Fibroblast of lung (primary cell): ENCODE results near the gene SSBP1. TPM values are rescaled to one million over a fixed set of nuclear protein-coding genes. Genes with fewer than 3 reads are reported as not detected.

Experiments
- DNase-seq, 2 donors: peaks; one replicate each; pipeline versions ENCODE4 v3.0.0 to v3.0.0-alpha.2; 2010; ENCODE audit warnings: low read depth in 2 of 2
- H2AFZ ChIP-seq: 2 replicates; pipeline ENCODE4 v1.5.1; 2012; ENCODE audit warnings: low read length, control low read depth, inconsistent platforms
- H3K27ac ChIP-seq: 2 replicates; pipeline ENCODE4 v1.5.1; 2011; ENCODE audit warnings: low read length, control low read depth; ENCODE audit not compliant: insufficient read depth
- H3K27me3 ChIP-seq: 2 replicates; pipeline ENCODE4 v1.5.1; 2011; ENCODE audit warnings: mild to moderate bottlenecking, low read length; ENCODE audit not compliant: control insufficient read depth, insufficient read depth
- H3K36me3 ChIP-seq: 2 replicates; pipeline ENCODE4 v1.5.1; 2011; ENCODE audit warnings: low read length; ENCODE audit not compliant: control insufficient read depth, insufficient read depth
- H3K4me1 ChIP-seq: 2 replicates; pipeline ENCODE4 v1.5.1; 2011; ENCODE audit warnings: low read length; ENCODE audit not compliant: control insufficient read depth, insufficient read depth; ENCODE audit errors: extremely low read depth
- H3K4me2 ChIP-seq: 2 replicates; pipeline ENCODE4 v1.5.1; 2011; ENCODE audit warnings: low read length, control low read depth; ENCODE audit not compliant: insufficient read depth; ENCODE audit errors: extremely low read depth
- H3K4me3 ChIP-seq, 4 experiments: fragments of 200-600 bp in 1 of 4; sonication (generic) in 1 of 4; replicated peaks in 1 of 4; 2 replicates each; pipeline ENCODE4 v1.5.1; 2011 to 2016; ENCODE audit warnings: low read length in 4 of 4, low read depth in 3 of 4, mild to moderate bottlenecking in 3 of 4, control low read depth in 2 of 4, inconsistent platforms in 1 of 4, mixed read lengths in 1 of 4; ENCODE audit not compliant: insufficient read depth in 1 of 4; ENCODE audit errors: control extremely low read depth in 1 of 4
- H3K79me2 ChIP-seq: 2 replicates; pipeline ENCODE4 v1.5.1; 2012; ENCODE audit warnings: mild to moderate bottlenecking, low read length, inconsistent platforms; ENCODE audit not compliant: control insufficient read depth, insufficient read depth
- H3K9ac ChIP-seq: 2 replicates; pipeline ENCODE4 v1.5.1; 2011; ENCODE audit warnings: mild to moderate bottlenecking, low read length, control low read depth; ENCODE audit not compliant: insufficient read depth
- H3K9me3 ChIP-seq: 2 replicates; pipeline ENCODE4 v1.5.1; 2012; ENCODE audit warnings: low read depth, low read length; ENCODE audit not compliant: control insufficient read depth, insufficient read depth
- H4K20me1 ChIP-seq: 2 replicates; pipeline ENCODE4 v1.5.1; 2011; ENCODE audit warnings: low read length; ENCODE audit not compliant: control insufficient read depth, insufficient read depth; ENCODE audit errors: extremely low read depth
- EZH2 ChIP-seq: IDR thresholded peaks from 2 replicates; pipeline ENCODE4 v1.5.1; 2012; ENCODE audit warnings: low read length, control low read depth, mild to moderate bottlenecking; ENCODE audit errors: missing control alignments
- polyA plus RNA-seq, 2 donors: library from polyadenylated mRNA; depleted of rRNA in 1 of 2; stranded (reverse) in 1 of 2; unstranded in 1 of 2; fragments of >200 nt; gene quantifications; 2 replicates each; pipeline ENCODE4 v1.2.1, GENCODE V29; 2011 to 2012; ENCODE audit warnings: missing spikeins in 1 of 2
- total RNA-seq: library from RNA; depleted of rRNA; stranded (reverse); fragments of >200 nt; gene quantifications from 2 replicates; pipeline ENCODE4 v1.2.1, GENCODE V29; 2014
- TF ChIP-seq, protein P1 (sequence below), 2 donors: IDR thresholded peaks in 1 of 2; conservative IDR thresholded peaks in 1 of 2; 1 replicate in 1 of 2; 2 replicates in 1 of 2; pipeline ENCODE4 v1.5.1; 2011 to 2012; ENCODE audit warnings: low read length in 2 of 2, control low read depth in 1 of 2, inconsistent platforms in 1 of 2, low read depth in 1 of 2, mild to moderate bottlenecking in 1 of 2

SSBP1 gene
- total and polyA plus RNA-seq, 2 donors (not counting 1 experiment from before 2014, with no cell fraction given) = 119 to 209 TPM

DNA sequence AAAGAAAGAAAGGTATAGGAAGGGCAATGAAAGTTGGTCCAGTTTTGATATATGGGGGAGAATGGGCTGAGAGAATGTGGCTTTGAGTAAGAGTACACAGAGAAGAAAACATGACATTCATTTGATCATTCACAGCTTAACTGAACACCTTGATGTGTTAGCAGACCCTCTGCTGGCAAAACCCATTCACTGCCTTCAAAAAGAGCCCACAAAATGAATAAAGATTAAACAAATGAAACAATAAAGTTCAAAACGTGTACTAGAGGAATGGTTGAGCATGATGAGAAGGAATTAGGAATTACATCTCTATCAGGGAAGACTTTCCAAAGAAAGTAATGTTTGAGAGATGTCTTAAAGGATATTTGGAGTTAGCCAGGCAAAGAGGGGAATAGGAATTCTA is 27.9 kb upstream of the SSBP1 start:
- TF ChIP-seq, protein P1, sequence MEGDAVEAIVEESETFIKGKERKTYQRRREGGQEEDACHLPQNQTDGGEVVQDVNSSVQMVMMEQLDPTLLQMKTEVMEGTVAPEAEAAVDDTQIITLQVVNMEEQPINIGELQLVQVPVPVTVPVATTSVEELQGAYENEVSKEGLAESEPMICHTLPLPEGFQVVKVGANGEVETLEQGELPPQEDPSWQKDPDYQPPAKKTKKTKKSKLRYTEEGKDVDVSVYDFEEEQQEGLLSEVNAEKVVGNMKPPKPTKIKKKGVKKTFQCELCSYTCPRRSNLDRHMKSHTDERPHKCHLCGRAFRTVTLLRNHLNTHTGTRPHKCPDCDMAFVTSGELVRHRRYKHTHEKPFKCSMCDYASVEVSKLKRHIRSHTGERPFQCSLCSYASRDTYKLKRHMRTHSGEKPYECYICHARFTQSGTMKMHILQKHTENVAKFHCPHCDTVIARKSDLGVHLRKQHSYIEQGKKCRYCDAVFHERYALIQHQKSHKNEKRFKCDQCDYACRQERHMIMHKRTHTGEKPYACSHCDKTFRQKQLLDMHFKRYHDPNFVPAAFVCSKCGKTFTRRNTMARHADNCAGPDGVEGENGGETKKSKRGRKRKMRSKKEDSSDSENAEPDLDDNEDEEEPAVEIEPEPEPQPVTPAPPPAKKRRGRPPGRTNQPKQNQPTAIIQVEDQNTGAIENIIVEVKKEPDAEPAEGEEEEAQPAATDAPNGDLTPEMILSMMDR (conservative IDR thresholded peaks at IDR 0.05 in 1 of 2, IDR thresholded peaks at IDR 0.05 in 1 of 2; ENCODE audit: low read depth in 1 of 2, low read length in 2 of 2) = no peak
- TF ChIP-seq EZH2 = no peak
- Histone ChIP-seq H3K4me1 (no peaks in the 10 kb centered on the region), H3K9me3 (no peaks in the 10 kb centered on the region), H3K27ac (no peak overlapping the region), H3K4me2 (no peak overlapping the region), H3K79me2 (no peaks in the 10 kb centered on the region), H3K4me3 (no peak overlapping the region), H3K9ac (no peak overlapping the region), H3K27me3 (no peaks in the 10 kb centered on the region), H3K36me3 (no peaks in the 10 kb centered on the region), H2AFZ (no peak overlapping the region), H4K20me1 (no peaks in the 10 kb centered on the region)
- no peak for DNase-seq

GRCh38 chr7:141712603-141713255 is 25.4 kb upstream of the SSBP1 start:
- TF ChIP-seq, protein P1 (conservative IDR thresholded peaks at IDR 0.05 in 1 of 2, IDR thresholded peaks at IDR 0.05 in 1 of 2; ENCODE audit: low read depth in 1 of 2, low read length in 2 of 2) = no peak
- no peak for TF ChIP-seq EZH2
- DNase-seq = no peak
- Histone ChIP-seq H3K9me3 (no peaks in the 10 kb centered on the region), H3K4me1 (no peaks in the 10 kb centered on the region), H3K4me2 (no peak overlapping the region), H4K20me1 (no peaks in the 10 kb centered on the region), H3K9ac (no peak overlapping the region), H3K36me3 (no peaks in the 10 kb centered on the region), H3K27me3 (no peaks in the 10 kb centered on the region), H2AFZ (no peak overlapping the region), H3K4me3 (no peak overlapping the region), H3K79me2 (no peaks in the 10 kb centered on the region), H3K27ac (no peak overlapping the region)

DNA sequence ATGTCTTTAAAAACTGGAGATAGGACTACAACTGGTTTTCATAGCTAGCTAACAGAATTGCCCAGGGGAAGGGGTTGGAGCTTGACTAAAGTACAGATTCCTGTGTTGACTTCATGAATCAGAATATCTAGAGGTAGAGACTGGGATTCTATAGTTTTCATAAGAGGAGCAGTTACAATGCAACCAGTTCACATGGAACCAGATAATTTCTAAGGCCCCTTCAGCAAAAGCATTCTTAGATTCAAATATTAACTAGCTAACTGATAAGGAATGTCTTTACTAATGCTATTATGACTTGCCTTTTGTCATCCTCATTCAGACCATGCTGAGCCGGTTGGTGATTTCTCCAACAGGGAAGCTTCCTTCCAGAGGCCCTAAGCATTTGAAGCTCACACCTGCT is 24.3 kb upstream of the SSBP1 start:
- no peak for TF ChIP-seq EZH2
- TF ChIP-seq, protein P1 (conservative IDR thresholded peaks at IDR 0.05 in 1 of 2, IDR thresholded peaks at IDR 0.05 in 1 of 2; ENCODE audit: low read depth in 1 of 2, low read length in 2 of 2) = no peak
- no peaks in the 10 kb centered on the region for H4K20me1 ChIP-seq
- H3K4me3 ChIP-seq = no peak overlapping the region
- no peak overlapping the region for H3K4me2 ChIP-seq
- H3K4me1 ChIP-seq = no peaks in the 10 kb centered on the region
- H3K79me2 ChIP-seq = no peaks in the 10 kb centered on the region
- no peak overlapping the region for H3K27ac ChIP-seq
- no peaks in the 10 kb centered on the region for H3K27me3 ChIP-seq
- no peaks in the 10 kb centered on the region for H3K9me3 ChIP-seq
- DNase-seq = no peak
- H3K36me3 ChIP-seq = no peaks in the 10 kb centered on the region
- no peak overlapping the region for H2AFZ ChIP-seq
- H3K9ac ChIP-seq = no peak overlapping the region
